Stomach (tissue), 4 donors: ENCODE data around the gene SVIL.
"Not testable (repeated sequence)": the region's sequence is repeated elsewhere in the genome, so short reads cannot be mapped to it uniquely, and the experiment has no call there.

Experiments
- CTCF ChIP-seq, 7 experiments: fragments of 450-650 bp in 4 of 7; fragments of 200-600 bp in 3 of 7; sonication (generic) in 3 of 7; IDR thresholded peaks; one replicate each; pipeline ENCODE4 v1.5.1; 2016 to 2019; ENCODE audit warnings: antibody characterized with exemption in 7 of 7, control low read depth in 2 of 7, mild to moderate bottlenecking in 1 of 7
- EP300 ChIP-seq: sonication (generic); formaldehyde crosslinking; IDR thresholded peaks from one replicate; pipeline ENCODE4 v1.6.1; 2017; ENCODE audit warnings: antibody characterized with exemption

DNA sequence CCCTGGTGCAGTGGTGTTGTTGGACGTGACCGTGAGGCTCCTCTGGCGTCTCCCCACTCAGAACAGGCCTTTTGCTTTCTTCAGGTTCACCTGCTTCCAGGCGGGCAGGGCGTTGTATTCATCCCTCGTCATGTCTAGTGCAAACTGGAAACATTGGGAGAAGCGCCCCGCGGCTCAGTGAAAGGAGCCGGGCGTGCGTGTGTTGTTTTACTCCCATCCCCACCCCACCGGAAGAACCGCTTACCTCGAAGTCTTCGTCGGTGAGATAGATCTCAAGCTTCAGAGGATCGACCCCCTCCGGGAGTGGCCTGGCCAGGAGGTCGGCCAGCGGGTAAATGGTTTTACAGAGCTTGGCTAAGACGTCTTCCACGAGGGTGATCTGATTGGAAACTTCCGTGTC, 176.6 kb downstream of the SVIL start:
- TF ChIP-seq CTCF (IDR thresholded peaks at IDR 0.05); EP300: not testable (repeated sequence)
